Caco-2 (cell line): Measurements from ENCODE around the gene PLCB4. TPM values are rescaled to one million over a fixed set of nuclear protein-coding genes. Genes with fewer than 3 reads are reported as not detected.

ENCODE experiments used
- BruUV-seq: library from RNA; stranded (reverse); fragments of 400-500 nt; replicated peaks from 2 replicates; lab custom pipeline; 2021; lab: Mats Ljungman, UMichigan
- CTCF ChIA-PET: fragments of 300-600 bp; sonication (Branson Sonifier 250); formaldehyde crosslinking; loops from one replicate; lab custom pipeline; 2022; ENCODE audit warnings: antibody characterized with exemption; lab: Charles Lee
- POLR2A ChIA-PET: fragments of 300-600 bp; sonication (Branson Sonifier 250); formaldehyde crosslinking; loops from one replicate; lab custom pipeline; 2022; ENCODE audit warnings: antibody characterized with exemption; lab: Charles Lee
- DNase-seq, 2 experiments: peaks; one replicate each; pipeline versions ENCODE4 v3.0.0 to v3.0.0-alpha.2; 2020 to 2022
- H3K27me3 ChIP-seq: replicated peaks from 2 replicates; pipeline ENCODE4 v1.6.0; 2011; ENCODE audit warnings: low read length; ENCODE audit not compliant: control insufficient read depth, insufficient read depth
- H3K36me3 ChIP-seq: 2 replicates; pipeline ENCODE4 v1.5.1; 2011; ENCODE audit warnings: low read length; ENCODE audit not compliant: control insufficient read depth, insufficient read depth
- H3K4me1 ChIP-seq: fragments of 250-450 bp; sonication (Bioruptor Pico); 2 replicates; pipeline ENCODE4 v1.5.1; 2020; ENCODE audit warnings: mild to moderate bottlenecking
- H3K4me3 ChIP-seq: 2 replicates; pipeline ENCODE4 v1.5.1; 2011; ENCODE audit warnings: low read depth, mild to moderate bottlenecking, control low read depth, low read length
- H3K9me3 ChIP-seq: fragments of 250-450 bp; sonication (Bioruptor Pico); 2 replicates; pipeline ENCODE4 v1.5.1; 2020; ENCODE audit warnings: mild to moderate bottlenecking, moderate library complexity
- H3K27ac Mint-ChIP-seq: one replicate; pipeline ENCODE4 v1.8.0; 2022; ENCODE audit warnings: mixed read lengths; ENCODE audit not compliant: unreplicated experiment
- H3K27me3 Mint-ChIP-seq: one replicate; pipeline ENCODE4 v1.8.0; 2022; ENCODE audit warnings: mixed read lengths; ENCODE audit not compliant: insufficient read depth, unreplicated experiment
- H3K36me3 Mint-ChIP-seq: one replicate; pipeline ENCODE4 v1.8.0; 2022; ENCODE audit warnings: mild to moderate bottlenecking, mixed read lengths; ENCODE audit not compliant: insufficient read depth, unreplicated experiment
- H3K4me1 Mint-ChIP-seq: one replicate; pipeline ENCODE4 v1.8.0; 2022; ENCODE audit warnings: low read depth, mixed read lengths; ENCODE audit not compliant: unreplicated experiment
- H3K4me3 Mint-ChIP-seq: one replicate; pipeline ENCODE4 v1.8.0; 2022; ENCODE audit warnings: mild to moderate bottlenecking, moderate library complexity, mixed read lengths; ENCODE audit not compliant: unreplicated experiment
- H3K9me3 Mint-ChIP-seq: one replicate; pipeline ENCODE4 v1.8.0; 2022; ENCODE audit warnings: mixed read lengths; ENCODE audit not compliant: unreplicated experiment
- CTCF ChIP-seq, 2 experiments: fragments of 200-600 bp in 1 of 2; IDR thresholded peaks; 1 replicate in 1 of 2; 2 replicates in 1 of 2; pipeline versions ENCODE4 v1.5.1 to v1.8.0; 2011 to 2022; ENCODE audit warnings: antibody characterized with exemption in 1 of 2, control low read depth in 1 of 2, inconsistent platforms in 1 of 2, low read depth in 1 of 2, low read length in 1 of 2, mild to moderate bottlenecking in 1 of 2, moderate library complexity in 1 of 2; ENCODE audit not compliant: insufficient read depth in 1 of 2, severe bottlenecking in 1 of 2, unreplicated experiment in 1 of 2
- intact Hi-C: fragments of 100-400 bp; cut with micrococcal nuclease; formaldehyde crosslinking; loops from one replicate; pipeline ENCODE4 v1.10.0; 2022; ENCODE audit not compliant: unreplicated experiment
- total RNA-seq: library from RNA; stranded (reverse); gene quantifications from 2 replicates; pipeline ENCODE4 v1.2.3, GENCODE V29; 2022

The PLCB4 gene
- total RNA-seq, 1 experiment from 2014 or later: 3.0 TPM

DNA sequence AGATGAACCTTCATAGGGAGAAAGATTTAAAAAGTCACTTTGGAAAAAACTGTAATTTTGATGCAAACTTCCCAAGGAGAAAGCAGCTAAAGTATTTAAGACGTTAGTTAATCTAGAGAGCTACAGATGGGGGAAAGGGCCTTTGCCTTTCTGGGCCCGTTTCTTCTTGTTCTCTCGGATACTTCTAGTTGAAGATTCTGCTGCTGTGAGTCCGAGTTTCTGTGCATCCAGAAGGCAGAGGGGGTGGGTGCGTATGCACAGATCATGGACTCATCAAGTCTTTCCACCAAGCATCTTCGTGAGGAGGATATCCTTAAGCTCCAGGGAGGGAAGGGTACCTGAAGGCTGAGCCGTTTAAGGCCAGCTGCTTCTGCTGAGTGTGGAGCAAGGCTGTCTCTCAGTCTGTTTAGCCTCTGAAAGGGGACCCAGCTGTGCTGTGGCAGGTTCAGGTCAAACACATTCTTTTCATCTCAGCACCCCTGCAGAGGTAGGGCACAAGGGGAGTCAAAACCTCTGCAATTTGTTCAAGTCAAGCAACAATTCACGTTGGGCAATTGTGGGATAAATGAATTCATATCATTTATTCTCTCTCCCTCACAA is 449.8 kb downstream of the PLCB4 start:
- Mint-ChIP-seq H3K27me3 (peaks cover 16% of the 10 kb centered on the region), H3K9me3 (no peaks in the 10 kb centered on the region), H3K36me3 (no peaks in the 10 kb centered on the region), H3K4me1 (no peaks in the 10 kb centered on the region), H3K27ac (no peak overlapping the region), H3K4me3 (no peak overlapping the region)
- no TSS peak for BruUV-seq
- H3K9me3 ChIP-seq: no peaks in the 10 kb centered on the region
- H3K4me1 ChIP-seq: no peaks in the 10 kb centered on the region
- no peaks in the 10 kb centered on the region for H3K36me3 ChIP-seq
- intact Hi-C loops: no loop called here
- H3K4me3 ChIP-seq: no peak overlapping the region
- TF ChIP-seq CTCF (IDR thresholded peaks at IDR 0.05; ENCODE audit: insufficient read depth in 1 of 2, low read depth in 1 of 2, low read length in 1 of 2, severe bottlenecking in 1 of 2, unreplicated experiment in 1 of 2): no peak
- DNase-seq: no peak
- ChIA-PET CTCF (no interaction called here), POLR2A (no interaction called here)
- H3K27me3 ChIP-seq: no peaks in the 10 kb centered on the region

GRCh38 chr20:9520086-9520485 is 451.2 kb downstream of the PLCB4 start:
- no peaks in the 10 kb centered on the region for H3K27me3 ChIP-seq
- H3K27ac Mint-ChIP-seq: no peak overlapping the region
- DNase-seq: no peak
- ChIA-PET POLR2A (no interaction called here), CTCF (no interaction called here)
- no peak overlapping the region for H3K4me3 ChIP-seq
- H3K36me3 Mint-ChIP-seq: no peaks in the 10 kb centered on the region
- no peaks in the 10 kb centered on the region for H3K4me1 ChIP-seq
- intact Hi-C loops: no loop called here
- H3K9me3 ChIP-seq: no peaks in the 10 kb centered on the region
- H3K36me3 ChIP-seq: no peaks in the 10 kb centered on the region
- TF ChIP-seq CTCF (IDR thresholded peaks at IDR 0.05; ENCODE audit: insufficient read depth in 1 of 2, low read depth in 1 of 2, low read length in 1 of 2, severe bottlenecking in 1 of 2, unreplicated experiment in 1 of 2): no peak
- no peak overlapping the region for H3K4me3 Mint-ChIP-seq
- H3K4me1 Mint-ChIP-seq: no peaks in the 10 kb centered on the region
- peaks cover 12% of the 10 kb centered on the region for H3K27me3 Mint-ChIP-seq
- BruUV-seq: no TSS peak
- no peaks in the 10 kb centered on the region for H3K9me3 Mint-ChIP-seq

GRCh38 chr20:9523636-9524035 is 454.7 kb downstream of the PLCB4 start:
- no peak overlapping the region for H3K27ac Mint-ChIP-seq
- Histone ChIP-seq H3K9me3 (no peaks in the 10 kb centered on the region), H3K36me3 (no peaks in the 10 kb centered on the region), H3K4me1 (no peaks in the 10 kb centered on the region), H3K27me3 (no peaks in the 10 kb centered on the region), H3K4me3 (no peak overlapping the region)
- no TSS peak for BruUV-seq
- CTCF ChIA-PET: no interaction called here
- H3K27me3 Mint-ChIP-seq: peaks cover 9% of the 10 kb centered on the region
- POLR2A ChIA-PET: no interaction called here
- TF ChIP-seq CTCF (IDR thresholded peaks at IDR 0.05; ENCODE audit: insufficient read depth in 1 of 2, low read depth in 1 of 2, low read length in 1 of 2, severe bottlenecking in 1 of 2, unreplicated experiment in 1 of 2): no peak
- no peaks in the 10 kb centered on the region for H3K36me3 Mint-ChIP-seq
- DNase-seq: no peak
- H3K4me3 Mint-ChIP-seq: no peak overlapping the region
- intact Hi-C loops: no loop called here
- H3K9me3 Mint-ChIP-seq: no peaks in the 10 kb centered on the region
- H3K4me1 Mint-ChIP-seq: no peaks in the 10 kb centered on the region
